Spinal cord (tissue), 10 donors: ENCODE measurements around the gene SNX27. TPM values are rescaled to one million over a fixed set of nuclear protein-coding genes. Genes with fewer than 3 reads are reported as not detected.
"Not testable (repeated sequence)": the region's sequence is repeated elsewhere in the genome, so short reads cannot be mapped to it uniquely, and the experiment has no call there.

Experiments
- DNase-seq, 6 donors: peaks; one replicate each; pipeline versions ENCODE4 v3.0.0 to v3.0.0-alpha.2; 2013 to 2015; ENCODE audit warnings: low spot score in 6 of 6, low read depth in 4 of 6
- H3K27ac ChIP-seq: one replicate; pipeline ENCODE4 v1.5.1; 2013; ENCODE audit warnings: low read depth, low read length, control low read depth
- H3K27me3 ChIP-seq: one replicate; pipeline ENCODE4 v1.6.1; 2013; ENCODE audit warnings: low read length; ENCODE audit not compliant: control insufficient read depth, insufficient read depth
- H3K36me3 ChIP-seq: one replicate; pipeline ENCODE4 v1.6.1; 2013; ENCODE audit warnings: low read length; ENCODE audit not compliant: control insufficient read depth, insufficient read depth
- H3K4me1 ChIP-seq: one replicate; pipeline ENCODE4 v1.6.1; 2013; ENCODE audit warnings: low read length; ENCODE audit not compliant: control insufficient read depth, insufficient read depth
- H3K4me3 ChIP-seq: one replicate; pipeline ENCODE4 v1.5.1; 2013; ENCODE audit warnings: low read depth, low read length, control low read depth
- H3K9me3 ChIP-seq: one replicate; pipeline ENCODE4 v1.6.1; 2013; ENCODE audit warnings: low read length; ENCODE audit not compliant: control insufficient read depth, insufficient read depth
- WGBS: methylation state at CpG from one replicate; pipeline ENCODE4 v1.1.5; 2013; ENCODE audit warnings: missing lambda C conversion rate; ENCODE audit not compliant: insufficient coverage; 5-methylcytosine and 5-hydroxymethylcytosine counted together
- polyA plus RNA-seq, 2 donors: library from polyadenylated mRNA; unstranded; fragments of 120-200 nt; gene quantifications; one replicate each; pipeline ENCODE4 v1.2.1, GENCODE V29; 2013; ENCODE audit not compliant: insufficient read length in 2 of 2
- total RNA-seq, 2 donors: library from RNA; depleted of rRNA in 1 of 2; stranded (reverse); fragments of 120-200 nt in 1 of 2; fragments of >200 nt in 1 of 2; gene quantifications; one replicate each; pipeline versions ENCODE4 v1.2.3 to v1.2.4, GENCODE V29; 2013 to 2014
- donor health status: healthy.

The SNX27 gene
- total and polyA plus RNA-seq, 4 donors, result 33.1 to 77.1 (median 47.8) TPM

DNA sequence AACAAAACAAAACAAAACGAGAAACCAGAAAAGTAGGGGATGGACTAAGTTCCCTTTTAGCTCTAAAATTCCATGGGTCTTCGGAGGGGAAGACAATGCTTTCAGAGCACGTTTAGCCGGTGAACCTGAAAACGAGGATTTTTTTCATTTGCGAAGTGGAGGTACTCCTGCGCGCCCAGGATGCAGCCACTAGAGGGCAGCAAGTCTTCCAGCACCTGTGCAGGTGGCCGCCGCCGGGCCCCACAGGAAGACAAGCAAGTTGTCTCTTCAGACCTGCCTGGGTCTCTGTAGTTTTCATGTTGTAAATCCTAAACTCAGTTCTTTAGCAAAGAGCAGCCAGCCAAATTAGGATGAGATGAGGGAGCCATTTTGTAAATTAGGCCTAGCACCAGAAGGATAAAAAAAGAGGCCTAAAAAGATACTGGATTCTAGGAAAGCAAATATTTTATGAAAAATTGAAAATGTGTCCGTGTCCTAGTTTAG, 17.7 kb upstream of the SNX27 start:
- no peaks in the 10 kb centered on the region for H3K36me3 ChIP-seq
- WGBS, result 2% methylated on average over 11 of the region's 12 CpGs
- no peak overlapping the region for H3K4me3 ChIP-seq
- no peaks in the 10 kb centered on the region for H3K4me1 ChIP-seq
- DNase-seq, result peak in 3 of 6 donors; percentile 44 to 89 (median 66)
- no peak overlapping the region for H3K27ac ChIP-seq
- no peaks in the 10 kb centered on the region for H3K9me3 ChIP-seq
- H3K27me3 ChIP-seq, result no peaks in the 10 kb centered on the region

DNA sequence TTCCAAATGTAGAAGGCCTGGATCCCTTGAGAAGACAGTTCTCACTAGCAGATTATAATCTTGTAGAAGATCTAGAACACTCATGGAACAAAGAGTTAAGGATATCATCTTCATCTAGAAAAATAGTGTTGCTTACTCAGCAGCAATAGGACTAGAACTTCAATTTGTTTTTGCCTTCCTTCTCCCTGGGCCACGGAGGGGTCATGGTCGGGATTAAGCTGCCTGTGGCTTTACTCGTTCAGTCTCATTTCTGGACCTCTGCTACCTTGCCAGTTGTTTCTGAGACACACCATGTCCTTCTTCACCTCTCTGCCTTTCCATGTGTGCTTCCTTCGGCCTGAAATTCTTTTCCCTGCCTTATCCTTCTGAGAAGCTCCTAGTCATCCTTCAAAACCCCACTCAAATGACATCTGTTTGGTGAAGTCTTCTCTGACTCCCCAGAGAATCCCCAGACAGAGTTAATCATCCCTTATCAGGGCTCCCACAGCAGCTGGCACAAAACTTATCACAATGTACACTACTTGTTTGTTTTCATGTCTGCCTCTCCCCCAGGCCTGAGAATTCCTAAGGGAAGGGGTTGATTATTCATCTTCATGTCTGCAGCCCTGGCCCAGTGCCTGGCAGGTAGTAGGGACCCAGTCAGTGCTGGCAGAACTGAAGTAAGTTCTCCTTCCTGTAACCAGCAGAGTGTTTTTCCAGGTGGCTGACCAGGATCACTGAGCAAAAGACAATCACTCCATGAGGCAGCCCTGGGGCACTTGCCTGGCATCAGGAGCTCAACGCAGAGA, 15.5 kb upstream of the SNX27 start:
- Histone ChIP-seq H3K36me3 (no peaks in the 10 kb centered on the region), H3K27ac (no peak overlapping the region), H3K27me3 (no peaks in the 10 kb centered on the region), H3K4me3 (no peak overlapping the region), H3K9me3 (no peaks in the 10 kb centered on the region), H3K4me1 (no peaks in the 10 kb centered on the region)
- no peak for DNase-seq
- WGBS, result 84% methylated on average over 5 of the region's 5 CpGs

DNA sequence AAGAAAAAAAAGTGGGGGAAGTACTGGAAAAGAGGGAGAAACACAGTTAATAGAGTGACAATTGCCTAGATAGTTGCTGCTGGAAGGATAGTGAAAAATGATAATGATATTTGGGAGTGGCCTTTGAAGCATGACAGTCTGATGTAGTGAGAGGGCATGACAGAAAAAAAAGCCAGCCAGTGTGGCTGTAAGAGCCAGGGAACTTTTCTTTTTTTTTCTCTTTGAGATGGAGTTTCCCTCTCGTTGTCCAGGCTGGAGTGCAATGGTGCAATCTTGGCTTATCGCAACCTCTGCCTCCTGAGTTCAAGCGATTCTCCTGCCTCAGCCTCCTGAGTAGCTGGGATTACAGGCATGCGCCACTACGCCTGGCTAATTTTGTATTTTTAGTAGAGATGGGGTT, 9.3 kb upstream of the SNX27 start:
- H3K4me1 ChIP-seq, H3K36me3 ChIP-seq, DNase-seq, H3K9me3 ChIP-seq, H3K27me3 ChIP-seq, H3K27ac ChIP-seq, H3K4me3 ChIP-seq: not testable (repeated sequence)
- WGBS, result 80% methylated on average over 1 of the region's 5 CpGs

DNA sequence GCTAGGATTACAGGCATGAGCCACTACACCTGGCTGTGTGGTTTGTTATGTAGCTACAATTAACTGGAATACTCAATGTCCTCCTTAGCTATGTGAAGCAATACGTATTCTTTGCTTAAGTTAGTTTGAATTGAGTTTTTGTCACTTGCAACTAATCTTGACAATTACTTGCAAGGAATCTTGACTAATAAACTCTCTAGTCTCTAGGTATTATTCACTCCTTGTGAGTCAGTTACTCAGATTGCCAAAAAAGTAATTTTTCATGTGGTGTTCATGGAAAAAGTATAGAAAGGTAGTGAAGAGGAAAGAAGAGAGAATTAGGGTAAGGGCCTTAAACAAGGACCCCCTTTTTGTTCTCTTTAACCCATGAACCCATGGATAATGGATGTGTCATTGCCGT, 7.6 kb upstream of the SNX27 start:
- no peak for DNase-seq
- no peak overlapping the region for H3K4me3 ChIP-seq
- H3K27me3 ChIP-seq, result no peaks in the 10 kb centered on the region
- H3K9me3 ChIP-seq, result no peaks in the 10 kb centered on the region
- no peaks in the 10 kb centered on the region for H3K36me3 ChIP-seq
- WGBS, result no CpG with 5 or more reads among the region's 2 CpGs
- H3K27ac ChIP-seq, result no peak overlapping the region
- no peaks in the 10 kb centered on the region for H3K4me1 ChIP-seq

DNA sequence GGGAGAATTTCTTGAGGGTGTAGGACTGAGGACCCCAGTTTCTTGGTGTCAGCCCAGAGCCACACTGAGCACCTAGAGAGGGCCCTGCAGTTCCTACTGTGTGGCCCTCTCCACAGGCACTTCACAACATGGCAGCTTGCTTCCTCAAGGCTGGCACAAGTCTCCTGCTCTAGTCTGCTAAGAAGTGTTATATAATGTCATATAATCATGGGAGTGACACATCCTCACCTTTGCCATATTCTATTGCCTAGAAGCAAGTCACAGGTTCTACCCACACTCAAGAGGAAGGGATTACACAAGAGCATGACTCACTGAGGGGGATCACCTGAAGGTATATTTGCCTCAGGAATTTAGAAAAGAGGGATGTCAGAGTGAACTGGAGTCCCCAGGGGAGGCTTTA, 5.5 kb upstream of the SNX27 start:
- no peaks in the 10 kb centered on the region for H3K27me3 ChIP-seq
- no peak overlapping the region for H3K4me3 ChIP-seq
- no peaks in the 10 kb centered on the region for H3K9me3 ChIP-seq
- DNase-seq, result no peak
- H3K4me1 ChIP-seq, result no peaks in the 10 kb centered on the region
- no peak overlapping the region for H3K27ac ChIP-seq
- no peaks in the 10 kb centered on the region for H3K36me3 ChIP-seq

DNA sequence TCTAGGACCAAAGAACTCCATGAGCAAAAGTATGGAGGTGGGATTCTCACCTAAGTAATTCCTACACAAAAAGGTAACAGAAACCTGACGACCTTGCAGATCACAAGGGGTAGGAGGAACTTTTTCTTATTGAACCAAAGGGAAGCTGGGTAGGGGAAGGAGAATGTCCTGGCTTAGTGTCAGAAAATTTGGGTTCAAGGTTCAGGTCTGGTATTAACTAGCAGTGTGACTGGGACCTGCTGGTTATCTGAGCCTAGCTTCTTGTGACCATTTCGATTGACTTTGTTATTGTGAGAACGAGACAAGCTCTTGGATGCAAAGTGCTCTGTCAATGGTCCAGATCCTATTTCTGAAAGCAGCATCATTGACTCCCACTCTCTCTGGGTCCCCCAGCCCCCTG, 5.0 kb upstream of the SNX27 start:
- Histone ChIP-seq H3K9me3 (no peaks in the 10 kb centered on the region), H3K27me3 (no peaks in the 10 kb centered on the region), H3K36me3 (no peaks in the 10 kb centered on the region), H3K4me3 (no peak overlapping the region), H3K4me1 (no peaks in the 10 kb centered on the region), H3K27ac (no peak overlapping the region)
- DNase-seq, result no peak
- 71% methylated on average over 3 of the region's 3 CpGs for WGBS

DNA sequence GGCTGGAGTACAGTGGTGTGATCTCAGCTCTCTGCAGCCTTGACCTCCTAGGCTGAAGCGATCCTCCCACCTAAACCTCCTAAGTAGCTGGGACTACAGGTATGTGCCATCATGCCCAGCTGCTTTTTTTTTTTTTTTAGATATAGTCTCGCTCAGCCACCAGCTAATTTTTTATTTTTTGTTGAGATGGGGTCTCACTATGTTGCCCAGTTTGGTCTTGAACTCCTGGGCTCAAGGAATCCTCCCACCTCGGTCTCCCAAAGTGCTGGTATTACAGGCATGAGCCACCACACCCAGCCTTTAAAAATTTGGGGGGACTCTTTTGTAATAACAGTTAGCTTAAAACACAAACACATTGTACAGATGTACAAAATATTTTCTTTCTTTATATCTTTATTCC, 1.7 kb upstream of the SNX27 start:
- no peak for DNase-seq
- Histone ChIP-seq H3K4me1 (peaks cover 4% of the 10 kb centered on the region), H3K4me3 (no peak overlapping the region), H3K36me3 (no peaks in the 10 kb centered on the region), H3K27me3 (no peaks in the 10 kb centered on the region), H3K9me3 (no peaks in the 10 kb centered on the region), H3K27ac (no peak overlapping the region)
- no CpG with 5 or more reads among the region's 3 CpGs for WGBS

DNA sequence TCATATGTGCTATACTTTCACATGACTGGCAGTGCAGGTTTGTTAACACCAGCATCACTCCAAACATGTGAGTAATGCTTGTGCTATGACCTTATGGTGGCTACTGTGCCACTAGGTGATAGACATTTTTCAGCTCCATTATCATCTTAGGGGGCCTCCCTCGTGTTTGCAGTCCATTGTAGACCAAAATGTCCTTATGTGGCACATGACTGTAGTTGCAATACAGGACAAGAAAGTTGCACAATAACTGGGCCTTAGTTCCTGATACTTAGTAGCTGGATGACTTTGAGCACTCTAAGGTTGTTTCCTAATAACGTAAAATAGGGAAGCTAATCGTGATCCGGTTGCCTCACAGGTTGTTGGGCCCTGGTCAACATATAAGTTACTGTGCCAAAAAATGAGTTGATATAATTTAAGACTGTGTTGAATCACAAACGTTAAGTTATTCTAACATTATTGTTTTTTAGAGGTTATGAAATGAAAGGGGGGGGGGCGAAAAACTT, 511 bp upstream of the SNX27 start:
- Histone ChIP-seq H3K4me3 (peak overlapping the region; percentile 62), H3K36me3 (no peaks in the 10 kb centered on the region), H3K4me1 (peaks cover 4% of the 10 kb centered on the region), H3K9me3 (no peaks in the 10 kb centered on the region), H3K27ac (no peak overlapping the region), H3K27me3 (no peaks in the 10 kb centered on the region)
- peak in 1 of 6 donors; percentile 2 for DNase-seq
- WGBS, result 44% methylated on average over 3 of the region's 6 CpGs

DNA sequence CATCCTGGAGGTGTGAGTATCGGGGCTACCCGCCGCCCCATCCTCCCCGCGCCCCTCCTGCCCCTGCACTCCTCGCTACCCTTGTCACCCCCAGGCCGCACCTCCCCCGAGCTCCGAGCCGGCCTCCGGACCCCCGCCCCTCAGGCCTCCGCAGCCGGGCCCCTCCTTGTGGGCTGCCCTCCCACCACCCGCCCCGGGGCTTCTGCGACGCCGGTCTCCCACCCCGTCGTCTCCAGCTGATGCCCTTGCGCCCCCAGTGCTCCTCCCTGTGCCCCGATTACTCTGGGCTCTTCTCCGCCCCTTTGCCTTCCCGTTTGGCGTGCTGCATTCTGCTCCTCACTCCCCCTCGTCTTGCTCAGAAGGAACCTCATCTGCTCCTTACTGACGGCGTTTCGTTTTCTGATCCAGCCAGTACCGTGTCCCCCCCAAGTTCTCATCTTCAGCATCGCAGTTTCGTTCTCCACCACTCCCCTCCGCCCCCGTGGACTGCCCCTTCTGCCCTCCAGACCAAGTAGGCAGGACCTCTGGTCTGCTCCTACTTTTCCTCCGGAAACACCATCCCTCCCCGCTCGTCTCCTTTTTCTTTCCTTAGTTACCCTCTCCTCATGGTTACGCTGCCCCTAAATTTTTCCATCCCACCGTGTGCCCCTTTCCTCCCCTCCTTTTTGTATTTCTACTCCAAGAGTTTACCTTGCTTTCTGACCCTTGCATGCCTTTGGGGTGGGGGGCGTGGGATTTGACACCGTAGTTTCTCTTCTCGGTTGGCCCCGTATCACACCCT, 841 bp downstream of the SNX27 start:
- no peaks in the 10 kb centered on the region for H3K27me3 ChIP-seq
- H3K27ac ChIP-seq, result peak overlapping the region; percentile 25
- DNase-seq, result peak in 2 of 6 donors; percentile 65 to 66
- H3K4me3 ChIP-seq, result peak overlapping the region; percentile 62
- H3K36me3 ChIP-seq, result no peaks in the 10 kb centered on the region
- H3K4me1 ChIP-seq, result peaks cover 4% of the 10 kb centered on the region
- no peaks in the 10 kb centered on the region for H3K9me3 ChIP-seq
- WGBS, result under 1% methylated on average over 43 of the region's 44 CpGs
